Measurements from ENCODE around the gene ZNF92.

ZNF92 gene

DNA sequence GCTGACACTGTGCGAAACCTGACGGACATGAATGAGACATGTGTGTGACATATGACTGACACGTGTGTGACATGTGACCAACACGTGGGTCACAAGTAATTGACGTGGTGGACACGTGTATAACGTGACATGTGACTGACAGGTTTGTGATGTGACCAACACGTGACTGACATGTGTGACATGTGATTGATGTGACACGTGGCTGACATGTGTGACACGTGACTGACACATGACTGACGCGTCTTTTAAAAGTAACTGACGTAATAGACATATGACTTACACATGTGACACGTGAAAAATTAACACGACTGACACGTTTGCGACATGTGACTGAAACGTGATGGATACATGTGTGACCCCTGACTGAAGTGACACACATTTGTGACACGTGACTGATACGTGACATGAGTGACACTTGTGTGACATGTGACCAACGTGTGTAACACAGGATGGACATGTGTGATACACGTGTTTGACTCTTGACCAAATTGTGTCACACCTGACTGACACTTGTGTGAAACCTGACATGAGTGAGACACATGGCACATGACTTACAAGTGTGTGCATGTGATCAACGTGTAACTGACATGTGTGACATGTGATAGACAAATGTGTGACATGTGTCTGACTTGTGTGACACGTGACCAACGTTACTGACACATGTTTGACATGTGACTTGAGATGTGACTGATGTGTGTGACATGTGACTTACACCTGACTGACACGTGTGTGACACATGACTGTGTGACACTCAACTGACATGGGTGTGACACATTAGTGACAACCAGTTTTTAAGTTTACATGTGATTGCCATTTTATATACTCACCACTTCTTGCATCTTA lies 56.9 kb downstream of the ZNF92 start:
- TF ChIP-seq, protein P1, sequence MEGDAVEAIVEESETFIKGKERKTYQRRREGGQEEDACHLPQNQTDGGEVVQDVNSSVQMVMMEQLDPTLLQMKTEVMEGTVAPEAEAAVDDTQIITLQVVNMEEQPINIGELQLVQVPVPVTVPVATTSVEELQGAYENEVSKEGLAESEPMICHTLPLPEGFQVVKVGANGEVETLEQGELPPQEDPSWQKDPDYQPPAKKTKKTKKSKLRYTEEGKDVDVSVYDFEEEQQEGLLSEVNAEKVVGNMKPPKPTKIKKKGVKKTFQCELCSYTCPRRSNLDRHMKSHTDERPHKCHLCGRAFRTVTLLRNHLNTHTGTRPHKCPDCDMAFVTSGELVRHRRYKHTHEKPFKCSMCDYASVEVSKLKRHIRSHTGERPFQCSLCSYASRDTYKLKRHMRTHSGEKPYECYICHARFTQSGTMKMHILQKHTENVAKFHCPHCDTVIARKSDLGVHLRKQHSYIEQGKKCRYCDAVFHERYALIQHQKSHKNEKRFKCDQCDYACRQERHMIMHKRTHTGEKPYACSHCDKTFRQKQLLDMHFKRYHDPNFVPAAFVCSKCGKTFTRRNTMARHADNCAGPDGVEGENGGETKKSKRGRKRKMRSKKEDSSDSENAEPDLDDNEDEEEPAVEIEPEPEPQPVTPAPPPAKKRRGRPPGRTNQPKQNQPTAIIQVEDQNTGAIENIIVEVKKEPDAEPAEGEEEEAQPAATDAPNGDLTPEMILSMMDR (IDR thresholded peaks at IDR 0.05; ENCODE audit: extremely low read depth, missing control alignments) = no peak
- DNase-seq (ENCODE audit: low spot score) = no peak

DNA sequence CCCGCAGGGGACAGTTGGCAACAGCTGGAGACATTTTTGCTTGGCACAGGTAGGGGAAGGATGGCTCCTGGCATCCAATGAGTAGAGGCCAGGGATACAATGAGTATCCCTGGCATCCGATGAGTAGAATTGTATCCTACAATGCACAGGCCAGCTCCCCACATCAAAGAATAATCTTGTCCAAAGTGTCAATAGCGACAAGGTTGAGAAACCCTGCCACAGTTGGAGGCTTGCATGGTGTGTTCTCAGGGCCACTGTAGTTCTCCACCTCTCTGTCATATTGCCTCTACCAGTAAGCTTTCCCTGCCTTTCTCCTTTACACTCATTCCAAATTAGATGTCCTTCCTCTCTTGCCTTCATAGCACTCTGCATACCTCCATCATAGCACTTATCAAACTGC lies 60.7 kb downstream of the ZNF92 start:
- TF ChIP-seq, protein P1 (IDR thresholded peaks at IDR 0.05; ENCODE audit: extremely low read depth, missing control alignments) = no peak
- DNase-seq (ENCODE audit: low spot score) = no peak

DNA sequence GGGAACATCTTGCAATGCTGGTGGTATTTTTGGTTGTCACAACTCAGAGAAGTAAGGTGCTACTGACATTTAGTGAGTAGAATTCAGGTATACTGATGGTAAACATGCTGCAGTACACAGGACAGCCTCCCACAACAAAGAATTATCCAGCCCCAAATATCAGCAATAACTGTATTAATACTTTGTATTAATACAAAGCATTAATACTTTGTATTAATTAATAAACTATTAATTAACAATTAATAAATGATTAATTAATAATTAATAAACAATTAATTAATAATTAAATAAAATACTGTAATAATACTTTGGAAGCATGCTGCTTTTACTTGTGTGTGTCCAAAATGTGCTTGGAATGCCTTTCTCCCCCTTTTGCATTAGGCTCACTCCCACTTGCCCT lies 62.5 kb downstream of the ZNF92 start:
- DNase-seq (ENCODE audit: low spot score) = no peak
- TF ChIP-seq, protein P1 (IDR thresholded peaks at IDR 0.05; ENCODE audit: extremely low read depth, missing control alignments) = no peak

DNA sequence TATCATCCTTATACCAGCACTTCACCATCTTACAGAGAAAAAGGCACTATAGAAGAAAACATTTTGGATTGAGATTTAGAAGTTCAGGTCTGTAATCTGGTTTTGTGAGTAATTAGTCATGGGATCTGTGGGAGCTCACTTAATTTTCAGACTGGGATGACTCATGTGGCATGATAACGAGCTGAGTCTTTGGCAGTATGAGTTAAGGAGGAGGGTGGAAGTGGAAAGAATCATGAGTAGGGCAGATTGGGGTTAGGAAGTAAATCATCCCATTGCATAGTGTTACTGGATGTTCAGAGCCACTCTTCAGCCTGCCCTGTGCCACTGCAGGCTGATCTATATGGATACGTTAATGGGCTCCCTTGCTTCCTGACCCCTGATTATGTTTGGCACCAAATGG lies 64.9 kb downstream of the ZNF92 start:
- TF ChIP-seq, protein P1 (IDR thresholded peaks at IDR 0.05; ENCODE audit: extremely low read depth, missing control alignments) = no peak
- DNase-seq (ENCODE audit: low spot score) = no peak

DNA sequence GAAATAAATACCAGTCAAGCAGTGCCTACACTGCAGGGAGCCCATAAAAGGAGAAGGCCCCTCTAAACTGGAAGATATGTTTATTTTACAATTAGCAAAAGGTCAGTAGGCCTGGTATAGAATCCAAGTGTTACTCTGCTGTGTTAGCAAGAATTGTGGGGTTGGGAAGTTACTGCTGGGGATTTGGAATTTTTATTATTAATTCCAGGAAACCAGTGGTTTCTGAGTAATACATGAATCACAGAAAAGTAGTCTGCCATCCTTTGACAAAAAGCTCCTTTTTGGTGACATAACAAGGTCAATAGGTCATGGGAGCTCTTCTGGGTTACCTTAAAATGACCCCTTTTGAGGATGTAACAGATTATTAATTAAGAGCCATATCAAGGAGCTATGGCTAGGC lies 67.4 kb downstream of the ZNF92 start:
- TF ChIP-seq, protein P1 (IDR thresholded peaks at IDR 0.05; ENCODE audit: extremely low read depth, missing control alignments) = no peak
- DNase-seq (ENCODE audit: low spot score) = no peak

DNA sequence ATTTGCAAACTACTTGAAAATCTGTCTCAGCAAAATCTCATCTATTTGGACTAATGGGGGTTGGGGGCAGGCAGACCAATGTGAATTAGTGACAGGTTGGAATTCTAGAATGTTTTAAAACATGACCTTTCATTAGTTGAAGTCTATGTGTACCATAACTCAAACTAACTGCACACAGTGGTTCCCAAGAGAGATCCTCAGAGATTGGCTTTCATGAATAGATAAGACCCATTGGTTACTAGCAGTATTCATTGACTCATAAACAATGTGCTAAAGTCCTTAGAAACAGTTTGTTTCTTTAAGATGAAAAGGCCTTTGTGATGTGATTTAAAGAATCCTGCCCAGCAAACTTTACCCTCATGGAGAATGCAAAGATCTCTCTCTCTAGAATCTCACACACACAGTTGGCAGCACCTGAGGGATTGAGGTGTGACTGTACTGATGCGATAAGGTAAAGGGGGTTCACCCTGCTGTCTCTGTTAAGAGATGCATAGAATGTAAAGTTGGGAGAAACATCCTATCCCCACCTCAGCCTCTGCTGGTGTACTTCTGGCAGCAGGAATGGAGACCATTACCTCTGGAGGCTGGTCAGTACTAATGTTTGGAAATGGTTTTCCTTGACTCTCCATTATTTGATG lies 70.7 kb downstream of the ZNF92 start:
- no peak for DNase-seq (ENCODE audit: low spot score)
- TF ChIP-seq, protein P1 (IDR thresholded peaks at IDR 0.05; ENCODE audit: extremely low read depth, missing control alignments) = no peak

All from GM20000 (cell line).